ENCODE data around the gene VLDLR. TPM values are rescaled to one million over a fixed set of nuclear protein-coding genes. Genes with fewer than 3 reads are reported as not detected.
A peak's percentile ranks its signal among the peaks of the same experiment; 100 is the strongest.

VLDLR gene
- total and polyA plus RNA-seq, 9 donors, result 18.9 to 34.5 (median 26.8) TPM

- Histone ChIP-seq H3K27me3 (ENCODE audit: control insufficient read depth, insufficient read depth, low read length) (peaks cover 10% of the 10 kb centered on the region), H3K9me3 (replicated peaks; ENCODE audit: control insufficient read depth, low read depth, low read length) (no peaks in the 10 kb centered on the region), H3K36me3 (ENCODE audit: control insufficient read depth, insufficient read depth, low read length) (no peaks in the 10 kb centered on the region), H3K4me3 (ENCODE audit: low read length) (no peak overlapping the region), H3K4me1 (ENCODE audit: control insufficient read depth, insufficient read depth, low read length) (peaks cover 3% of the 10 kb centered on the region), H3K27ac (ENCODE audit: low read length) (no peak overlapping the region)
- no peak for DNase-seq
- WGBS (ENCODE audit: insufficient coverage), result no CpG with 5 or more reads among the region's 4 CpGs
Observed at GRCh38 chr9:2616692-2617377, 4.8 kb upstream of the VLDLR start.

DNA sequence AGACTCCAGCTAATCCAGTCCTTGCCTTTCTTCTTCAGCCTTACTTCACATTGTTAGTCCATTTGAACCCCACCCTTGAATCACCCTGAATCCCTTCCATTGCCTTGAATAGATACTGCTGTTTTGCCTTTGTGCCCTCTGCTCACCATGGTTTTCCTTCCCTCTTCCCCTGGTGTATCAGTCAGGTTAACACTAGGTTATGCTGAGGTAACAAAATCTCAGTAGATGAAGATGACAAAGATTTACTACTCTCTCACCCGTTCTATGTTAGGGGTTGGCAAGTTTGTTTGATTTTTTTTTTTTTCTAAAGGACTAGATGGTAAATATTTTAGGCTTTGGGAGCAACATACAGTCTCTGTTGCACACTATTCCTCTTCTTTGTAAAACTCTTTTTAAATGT lies 3.3 kb upstream of the VLDLR start:
- Histone ChIP-seq H3K36me3 (ENCODE audit: control insufficient read depth, insufficient read depth, low read length) (no peaks in the 10 kb centered on the region), H3K4me3 (ENCODE audit: low read length) (no peak overlapping the region), H3K27me3 (ENCODE audit: control insufficient read depth, insufficient read depth, low read length) (peaks cover 15% of the 10 kb centered on the region), H3K9me3 (replicated peaks; ENCODE audit: control insufficient read depth, low read depth, low read length) (no peaks in the 10 kb centered on the region), H3K27ac (ENCODE audit: low read length) (no peak overlapping the region), H3K4me1 (ENCODE audit: control insufficient read depth, insufficient read depth, low read length) (peaks cover 8% of the 10 kb centered on the region)
- DNase-seq, result no peak
- no CpG with 5 or more reads among the region's 1 CpG for WGBS (ENCODE audit: insufficient coverage)

- peak overlapping the region; percentile 57 for H3K4me3 ChIP-seq (ENCODE audit: low read length)
- H3K36me3 ChIP-seq (ENCODE audit: control insufficient read depth, insufficient read depth, low read length), result no peaks in the 10 kb centered on the region
- DNase-seq, result peak; percentile 89
- 1% methylated on average over 55 of the region's 66 CpGs for WGBS (ENCODE audit: insufficient coverage)
- H3K27ac ChIP-seq (ENCODE audit: low read length), result no peak overlapping the region
- H3K27me3 ChIP-seq (ENCODE audit: control insufficient read depth, insufficient read depth, low read length), result peaks cover 19% of the 10 kb centered on the region
- H3K4me1 ChIP-seq (ENCODE audit: control insufficient read depth, insufficient read depth, low read length), result peaks cover 12% of the 10 kb centered on the region
- H3K9me3 ChIP-seq (replicated peaks; ENCODE audit: control insufficient read depth, low read depth, low read length), result no peaks in the 10 kb centered on the region
Observed at GRCh38 chr9:2620919-2621721, 467 bp upstream of the VLDLR start.

DNA sequence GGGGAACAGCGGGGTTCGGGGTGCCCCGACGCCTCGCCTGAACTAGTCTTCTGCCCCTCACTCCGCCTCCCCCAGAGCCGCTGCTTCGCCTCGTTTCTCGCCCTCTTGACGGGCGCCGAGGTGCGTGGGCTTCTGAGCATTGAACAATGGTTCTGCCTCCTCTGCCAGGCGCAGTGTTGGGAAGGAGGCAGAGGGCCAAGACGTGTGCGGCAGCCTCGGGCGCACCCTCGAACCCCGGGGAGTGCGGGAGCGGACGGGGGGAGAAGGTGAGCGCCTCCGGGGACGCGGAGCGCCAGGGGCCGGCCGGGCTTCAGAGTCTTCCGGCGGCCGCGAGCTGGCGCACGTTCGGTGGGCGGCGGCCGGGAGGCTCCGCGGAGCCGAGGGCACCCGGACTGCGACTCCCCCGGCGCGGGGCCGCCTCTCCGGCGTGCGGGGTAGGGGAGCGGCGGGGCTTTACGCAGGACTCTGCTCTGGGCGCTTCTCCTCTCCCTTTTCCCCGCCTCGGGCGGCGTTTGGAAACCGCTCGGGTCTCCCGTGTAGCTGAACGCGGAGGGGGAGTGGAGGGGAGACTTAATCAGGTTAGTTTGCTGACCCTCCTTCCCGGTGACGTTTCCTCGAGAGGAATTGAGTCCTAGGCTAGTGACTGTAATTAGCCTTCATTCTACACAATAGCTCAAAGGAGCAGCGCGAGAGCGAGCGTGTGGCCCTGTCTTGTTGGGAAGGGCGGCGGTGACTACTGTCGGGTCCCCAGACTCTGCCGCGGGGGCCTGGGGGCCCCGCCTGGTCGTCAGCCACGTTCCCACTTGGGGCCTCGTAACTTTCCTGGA lies 1.1 kb downstream of the VLDLR start:
- WGBS (ENCODE audit: insufficient coverage), result under 1% methylated on average over 62 of the region's 82 CpGs
- peaks cover 19% of the 10 kb centered on the region for H3K27me3 ChIP-seq (ENCODE audit: control insufficient read depth, insufficient read depth, low read length)

GRCh38 chr9:2623288-2624050 lies 1.9 kb downstream of the VLDLR start:
- DNase-seq, result peak; percentile 65
- H3K4me3 ChIP-seq (ENCODE audit: low read length), result peak overlapping the region; percentile 74
- no peaks in the 10 kb centered on the region for H3K9me3 ChIP-seq (replicated peaks; ENCODE audit: control insufficient read depth, low read depth, low read length)
- peak overlapping the region; percentile 88 for H3K27ac ChIP-seq (ENCODE audit: low read length)
- peaks cover 12% of the 10 kb centered on the region for H3K4me1 ChIP-seq (ENCODE audit: control insufficient read depth, insufficient read depth, low read length)
- 3% methylated on average over 29 of the region's 34 CpGs for WGBS (ENCODE audit: insufficient coverage)
- H3K27me3 ChIP-seq (ENCODE audit: control insufficient read depth, insufficient read depth, low read length), result peaks cover 19% of the 10 kb centered on the region
- no peaks in the 10 kb centered on the region for H3K36me3 ChIP-seq (ENCODE audit: control insufficient read depth, insufficient read depth, low read length)

More for the DNA sequence above, 1.1 kb downstream of the VLDLR start:
- peak overlapping the region; percentile 88 for H3K27ac ChIP-seq (ENCODE audit: low read length)
- DNase-seq, result peak; percentile 65
- peaks cover 12% of the 10 kb centered on the region for H3K4me1 ChIP-seq (ENCODE audit: control insufficient read depth, insufficient read depth, low read length)
- H3K36me3 ChIP-seq (ENCODE audit: control insufficient read depth, insufficient read depth, low read length), result no peaks in the 10 kb centered on the region
- peak overlapping the region; percentile 74 for H3K4me3 ChIP-seq (ENCODE audit: low read length)
- H3K9me3 ChIP-seq (replicated peaks; ENCODE audit: control insufficient read depth, low read depth, low read length), result no peaks in the 10 kb centered on the region

GRCh38 chr9:2624051-2624682 lies 2.6 kb downstream of the VLDLR start:
- H3K36me3 ChIP-seq (ENCODE audit: control insufficient read depth, insufficient read depth, low read length), result no peaks in the 10 kb centered on the region
- no peak overlapping the region for H3K4me3 ChIP-seq (ENCODE audit: low read length)
- H3K4me1 ChIP-seq (ENCODE audit: control insufficient read depth, insufficient read depth, low read length), result peaks cover 12% of the 10 kb centered on the region
- H3K27me3 ChIP-seq (ENCODE audit: control insufficient read depth, insufficient read depth, low read length), result peaks cover 13% of the 10 kb centered on the region
- no peak overlapping the region for H3K27ac ChIP-seq (ENCODE audit: low read length)
- no peaks in the 10 kb centered on the region for H3K9me3 ChIP-seq (replicated peaks; ENCODE audit: control insufficient read depth, low read depth, low read length)
- no CpG with 5 or more reads among the region's 1 CpG for WGBS (ENCODE audit: insufficient coverage)
- no peak for DNase-seq

GRCh38 chr9:2625427-2625826 lies 3.8 kb downstream of the VLDLR start:
- no peaks in the 10 kb centered on the region for H3K9me3 ChIP-seq (replicated peaks; ENCODE audit: control insufficient read depth, low read depth, low read length)
- DNase-seq, result no peak
- H3K36me3 ChIP-seq (ENCODE audit: control insufficient read depth, insufficient read depth, low read length), result no peaks in the 10 kb centered on the region
- peaks cover 12% of the 10 kb centered on the region for H3K27me3 ChIP-seq (ENCODE audit: control insufficient read depth, insufficient read depth, low read length)
- H3K4me3 ChIP-seq (ENCODE audit: low read length), result no peak overlapping the region
- peaks cover 18% of the 10 kb centered on the region for H3K4me1 ChIP-seq (ENCODE audit: control insufficient read depth, insufficient read depth, low read length)
- H3K27ac ChIP-seq (ENCODE audit: low read length), result no peak overlapping the region
- no CpG with 5 or more reads among the region's 4 CpGs for WGBS (ENCODE audit: insufficient coverage)

GRCh38 chr9:2628919-2629318 lies 7.3 kb downstream of the VLDLR start:
- WGBS (ENCODE audit: insufficient coverage), result 92% methylated on average over 2 of the region's 5 CpGs
- DNase-seq, result no peak
- H3K4me3 ChIP-seq (ENCODE audit: low read length), result no peak overlapping the region
- peaks cover 14% of the 10 kb centered on the region for H3K4me1 ChIP-seq (ENCODE audit: control insufficient read depth, insufficient read depth, low read length)
- H3K27ac ChIP-seq (ENCODE audit: low read length), result no peak overlapping the region
- H3K36me3 ChIP-seq (ENCODE audit: control insufficient read depth, insufficient read depth, low read length), result no peaks in the 10 kb centered on the region
- H3K9me3 ChIP-seq (replicated peaks; ENCODE audit: control insufficient read depth, low read depth, low read length), result no peaks in the 10 kb centered on the region
- no peaks in the 10 kb centered on the region for H3K27me3 ChIP-seq (ENCODE audit: control insufficient read depth, insufficient read depth, low read length)

DNA sequence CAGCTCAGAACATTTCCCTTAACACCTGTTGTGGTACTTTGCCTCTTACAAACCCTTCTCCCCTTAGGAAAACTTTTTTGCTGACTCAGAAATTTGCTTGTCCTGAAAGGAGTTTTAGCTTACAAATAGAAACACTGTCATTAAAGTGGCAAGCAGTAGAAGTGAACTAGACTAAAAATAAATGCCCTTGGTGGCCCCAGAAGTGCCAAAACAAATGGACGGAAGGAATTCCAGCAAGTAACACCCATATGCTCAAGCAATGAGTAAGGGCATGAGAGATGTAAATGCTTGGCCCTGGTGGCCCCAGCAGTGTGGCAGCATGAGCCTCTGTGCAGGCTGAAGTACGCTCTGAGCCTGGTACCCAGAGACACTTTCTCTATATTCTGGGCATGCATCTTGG lies 8.6 kb downstream of the VLDLR start:
- peak overlapping the region; percentile 38 for H3K27ac ChIP-seq (ENCODE audit: low read length)
- H3K36me3 ChIP-seq (ENCODE audit: control insufficient read depth, insufficient read depth, low read length), result no peaks in the 10 kb centered on the region
- no peaks in the 10 kb centered on the region for H3K27me3 ChIP-seq (ENCODE audit: control insufficient read depth, insufficient read depth, low read length)
- H3K4me1 ChIP-seq (ENCODE audit: control insufficient read depth, insufficient read depth, low read length), result peaks cover 19% of the 10 kb centered on the region
- no peak overlapping the region for H3K4me3 ChIP-seq (ENCODE audit: low read length)
- no CpG with 5 or more reads among the region's 2 CpGs for WGBS (ENCODE audit: insufficient coverage)
- H3K9me3 ChIP-seq (replicated peaks; ENCODE audit: control insufficient read depth, low read depth, low read length), result no peaks in the 10 kb centered on the region
- peak; percentile 22 for DNase-seq
